DND-41 (cell line): ENCODE results near the gene NDUFA3.
"Not testable (repeated sequence)": the region's sequence is repeated elsewhere in the genome, so short reads cannot be mapped to it uniquely, and the experiment has no call there.

Experiments
- ATAC-seq: fragments of 200-7000 bp; cut with Tn5 transposase; 3 replicates; pipeline ENCODE4 v1.9.1; 2021; ENCODE audit warnings: low read depth; ENCODE audit not compliant: insufficient read depth
- DNase-seq: peaks from one replicate; pipeline ENCODE4 v3.0.0-alpha.2; 2020
- H2AFZ ChIP-seq: 2 replicates; pipeline ENCODE4 v1.6.0; 2012; ENCODE audit warnings: low read depth, low read length
- H3K27ac ChIP-seq: 2 replicates; pipeline ENCODE4 v1.5.1; 2012; ENCODE audit warnings: low read length, inconsistent platforms
- H3K27me3 ChIP-seq: fragments of 200-600 bp; sonication (generic); 2 replicates; pipeline ENCODE4 v1.6.0; 2012; ENCODE audit warnings: low read length, mild to moderate bottlenecking, inconsistent platforms; ENCODE audit not compliant: insufficient read depth, poor library complexity
- H3K36me3 ChIP-seq: 2 replicates; pipeline ENCODE4 v1.5.1; 2012; ENCODE audit warnings: low read length, inconsistent platforms; ENCODE audit not compliant: insufficient read depth
- H3K4me1 ChIP-seq: 2 replicates; pipeline ENCODE4 v1.5.1; 2012; ENCODE audit warnings: mild to moderate bottlenecking, low read length; ENCODE audit not compliant: insufficient read depth
- H3K4me2 ChIP-seq: 2 replicates; pipeline ENCODE4 v1.6.0; 2012; ENCODE audit warnings: mild to moderate bottlenecking, moderate library complexity, low read length, inconsistent platforms; ENCODE audit not compliant: insufficient read depth
- H3K4me3 ChIP-seq, 2 experiments: fragments of 200-600 bp in 1 of 2; shearing (Covaris generic) in 1 of 2; 2 replicates each; pipeline ENCODE4 v1.5.1; 2012 to 2016; ENCODE audit warnings: inconsistent platforms in 2 of 2, low read length in 2 of 2, mild to moderate bottlenecking in 2 of 2, low read depth in 1 of 2, moderate library complexity in 1 of 2
- H3K79me2 ChIP-seq: 2 replicates; pipeline ENCODE4 v1.6.0; 2012; ENCODE audit warnings: low read length, inconsistent platforms; ENCODE audit not compliant: insufficient read depth
- H3K9ac ChIP-seq: 2 replicates; pipeline ENCODE4 v1.6.0; 2012; ENCODE audit warnings: low read depth, mild to moderate bottlenecking, inconsistent platforms, low read length, moderate library complexity
- H3K9me3 ChIP-seq: 2 replicates; pipeline ENCODE4 v1.5.1; 2012; ENCODE audit warnings: low read length, moderate library complexity, mild to moderate bottlenecking, inconsistent platforms; ENCODE audit not compliant: insufficient read depth, severe bottlenecking
- H4K20me1 ChIP-seq: 2 replicates; pipeline ENCODE4 v1.6.0; 2012; ENCODE audit warnings: low read length; ENCODE audit not compliant: insufficient read depth
- CTCF ChIP-seq: IDR thresholded peaks from 2 replicates; pipeline ENCODE4 v1.5.1; 2012; ENCODE audit warnings: borderline replicate concordance, low read length, moderate library complexity, mild to moderate bottlenecking; ENCODE audit not compliant: poor library complexity, severe bottlenecking; ENCODE audit errors: extremely low read depth
- EZH2 ChIP-seq: IDR thresholded peaks from 3 replicates; pipeline ENCODE4 v1.6.1; 2012; ENCODE audit warnings: borderline replicate concordance, low read depth, mild to moderate bottlenecking, moderate library complexity, low read length, inconsistent platforms; ENCODE audit not compliant: severe bottlenecking

Gene NDUFA3

GRCh38 chr19:54095136-54095858, 7.4 kb upstream of the NDUFA3 start:
- no peak for DNase-seq
- Histone ChIP-seq H3K9ac (no peak overlapping the region), H4K20me1 (no peaks in the 10 kb centered on the region), H3K27ac (no peak overlapping the region), H3K4me1 (no peaks in the 10 kb centered on the region), H3K9me3 (no peaks in the 10 kb centered on the region), H3K4me3 (no peak overlapping the region), H2AFZ (no peak overlapping the region), H3K4me2 (no peak overlapping the region), H3K27me3 (no peaks in the 10 kb centered on the region), H3K36me3 (no peaks in the 10 kb centered on the region), H3K79me2 (no peaks in the 10 kb centered on the region)
- ATAC-seq, result no peak
- no peak for TF ChIP-seq CTCF
- TF ChIP-seq EZH2, result no peak

- ATAC-seq, H4K20me1 ChIP-seq, H3K27ac ChIP-seq, DNase-seq, H3K9me3 ChIP-seq, H3K4me3 ChIP-seq, H3K4me1 ChIP-seq, H3K36me3 ChIP-seq, H3K4me2 ChIP-seq, H3K9ac ChIP-seq, H3K79me2 ChIP-seq, H2AFZ ChIP-seq, H3K27me3 ChIP-seq: not testable (repeated sequence)
Observed at GRCh38 chr19:54095859-54096616, 6.6 kb upstream of the NDUFA3 start.

GRCh38 chr19:54096617-54097106, 6.0 kb upstream of the NDUFA3 start:
- TF ChIP-seq EZH2 (no peak), CTCF (no peak)
- no peak for DNase-seq
- Histone ChIP-seq H3K4me1 (no peaks in the 10 kb centered on the region), H3K27ac (no peak overlapping the region), H3K27me3 (no peaks in the 10 kb centered on the region), H3K9ac (no peak overlapping the region), H3K9me3 (no peaks in the 10 kb centered on the region), H4K20me1 (no peaks in the 10 kb centered on the region), H3K79me2 (no peaks in the 10 kb centered on the region), H3K36me3 (no peaks in the 10 kb centered on the region), H2AFZ (no peak overlapping the region), H3K4me3 (no peak overlapping the region), H3K4me2 (no peak overlapping the region)
- no peak for ATAC-seq
